GM19468 (cell line): ENCODE results near the gene CD1C.
"Not testable (repeated sequence)": the region's sequence is repeated elsewhere in the genome, so short reads cannot be mapped to it uniquely, and the experiment has no call there.

ENCODE experiments used
- ATAC-seq: cut with Tn5 transposase; IDR thresholded peaks from one replicate; pipeline ENCODE4 v1.9.1; 2021; ENCODE audit warnings: mild to moderate bottlenecking, moderate library complexity, moderate number of reproducible peaks; ENCODE audit not compliant: unreplicated experiment; ENCODE audit errors: extremely low read depth

CD1C gene

GRCh38 chr1:158324395-158324794, 34.7 kb downstream of the CD1C start:
- no peak for ATAC-seq

GRCh38 chr1:158327481-158327880, 37.8 kb downstream of the CD1C start:
- no peak for ATAC-seq

- ATAC-seq: no peak
These were observed 38.7 kb downstream of the CD1C start for GRCh38 chr1:158328426-158328825.

GRCh38 chr1:158329300-158329699, 39.6 kb downstream of the CD1C start:
- ATAC-seq: no peak

- no peak for ATAC-seq
These were observed 40.0 kb downstream of the CD1C start for GRCh38 chr1:158329733-158330132.

- no peak for ATAC-seq
These were observed 40.8 kb downstream of the CD1C start for GRCh38 chr1:158330391-158331105.

- no peak for ATAC-seq
These were observed 41.3 kb downstream of the CD1C start for GRCh38 chr1:158331106-158331425.

GRCh38 chr1:158331481-158332150, 41.9 kb downstream of the CD1C start, which contains the start of gene CD1B:
TSS of gene CD1B (minus strand) at chr1:158331531. CDS start at chr1:158331423, 108 bp downstream.
- no peak for ATAC-seq

GRCh38 chr1:158333405-158334155, 43.9 kb downstream of the CD1C start:
- no peak for ATAC-seq

GRCh38 chr1:158334526-158335212, 44.9 kb downstream of the CD1C start:
- ATAC-seq: no peak

GRCh38 chr1:158335213-158335532, 45.5 kb downstream of the CD1C start:
- ATAC-seq: no peak

- not testable (repeated sequence) for ATAC-seq
These were observed 46.7 kb downstream of the CD1C start for GRCh38 chr1:158336413-158336812.
